Suprapubic skin (tissue), 3 donors: ENCODE data around the gene VEGFD.

Experiments used
- CTCF ChIP-seq, 2 donors: fragments of 200-600 bp in 1 of 2; fragments of 450-650 bp in 1 of 2; sonication (generic) in 1 of 2; IDR thresholded peaks; one replicate each; pipeline ENCODE4 v1.5.1; 2016 to 2019; ENCODE audit warnings: antibody characterized with exemption in 2 of 2, mild to moderate bottlenecking in 1 of 2, moderate library complexity in 1 of 2
- POLR2A ChIP-seq, 2 donors: fragments of 450-650 bp; IDR thresholded peaks; one replicate each; pipeline ENCODE4 v1.6.1; 2017; ENCODE audit warnings: antibody characterized with exemption in 2 of 2, mild to moderate bottlenecking in 2 of 2, moderate library complexity in 2 of 2

GRCh38 chrX:15382813-15383212 is 1.4 kb downstream of the VEGFD start:
- TF ChIP-seq CTCF (IDR thresholded peaks at IDR 0.05), result no peak
- TF ChIP-seq POLR2A (IDR thresholded peaks at IDR 0.05), result no peak
